HG03469 (cell line): ENCODE data around the gene MASP2.
"Not testable (repeated sequence)": the region's sequence is repeated elsewhere in the genome, so short reads cannot be mapped to it uniquely, and the experiment has no call there.

Experiments
- ATAC-seq: cut with Tn5 transposase; IDR thresholded peaks from one replicate; pipeline ENCODE4 v1.9.1; 2021; ENCODE audit warnings: mild to moderate bottlenecking, moderate library complexity, moderate number of reproducible peaks; ENCODE audit not compliant: unreplicated experiment

MASP2 gene

DNA sequence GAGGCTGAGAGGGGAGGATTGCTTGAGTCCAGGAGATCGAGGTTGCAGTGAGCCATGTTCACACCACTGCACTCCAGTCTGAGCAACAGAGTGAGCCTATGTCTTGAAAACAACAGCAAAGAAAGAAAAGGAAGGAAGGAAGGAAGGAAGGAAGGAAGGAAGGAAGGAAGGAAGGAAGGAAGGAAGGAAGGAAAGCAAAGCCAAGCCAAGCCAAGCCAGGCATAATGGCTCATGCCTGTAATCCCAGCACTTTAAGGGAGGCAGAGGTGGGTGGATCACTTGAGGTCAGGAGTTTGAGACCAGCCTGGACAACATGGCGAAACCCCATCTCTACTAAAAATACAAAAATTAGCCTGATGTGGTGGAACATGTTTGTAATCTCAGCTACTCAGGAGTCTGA lies 55.0 kb downstream of the MASP2 start:
- not testable (repeated sequence) for ATAC-seq

GRCh38 chr1:10990828-10991227 lies 56.2 kb downstream of the MASP2 start:
- ATAC-seq = no peak

DNA sequence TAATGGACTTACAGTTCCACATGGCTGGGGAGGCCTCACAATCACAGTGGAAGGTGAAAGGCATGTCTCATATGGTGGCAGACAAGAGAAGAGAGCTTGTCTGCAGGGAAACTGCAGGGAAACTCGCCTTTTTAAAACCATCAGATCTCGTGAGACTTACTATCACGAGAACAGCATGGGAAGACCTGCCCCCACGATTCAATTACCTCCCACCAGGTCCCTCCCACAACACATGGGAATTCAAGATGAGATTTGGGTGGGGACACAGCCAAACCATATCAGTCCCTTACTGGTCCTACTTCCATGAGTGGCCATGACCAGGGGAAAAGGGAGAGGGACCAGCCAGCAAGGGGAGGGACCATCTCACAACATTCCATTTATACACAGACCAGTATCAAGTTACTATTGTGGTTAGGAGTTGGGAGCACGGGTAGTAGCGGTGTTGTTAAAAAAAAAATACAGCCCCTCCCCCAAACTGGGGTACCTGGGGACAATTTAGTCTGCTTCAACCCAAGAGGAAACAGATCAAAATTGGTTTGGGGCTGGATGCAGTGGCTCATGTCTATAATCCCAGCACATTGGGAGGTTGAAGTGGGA lies 57.0 kb downstream of the MASP2 start:
- ATAC-seq = not testable (repeated sequence)

GRCh38 chr1:10989095-10989494 lies 57.9 kb downstream of the MASP2 start:
- no peak for ATAC-seq

DNA sequence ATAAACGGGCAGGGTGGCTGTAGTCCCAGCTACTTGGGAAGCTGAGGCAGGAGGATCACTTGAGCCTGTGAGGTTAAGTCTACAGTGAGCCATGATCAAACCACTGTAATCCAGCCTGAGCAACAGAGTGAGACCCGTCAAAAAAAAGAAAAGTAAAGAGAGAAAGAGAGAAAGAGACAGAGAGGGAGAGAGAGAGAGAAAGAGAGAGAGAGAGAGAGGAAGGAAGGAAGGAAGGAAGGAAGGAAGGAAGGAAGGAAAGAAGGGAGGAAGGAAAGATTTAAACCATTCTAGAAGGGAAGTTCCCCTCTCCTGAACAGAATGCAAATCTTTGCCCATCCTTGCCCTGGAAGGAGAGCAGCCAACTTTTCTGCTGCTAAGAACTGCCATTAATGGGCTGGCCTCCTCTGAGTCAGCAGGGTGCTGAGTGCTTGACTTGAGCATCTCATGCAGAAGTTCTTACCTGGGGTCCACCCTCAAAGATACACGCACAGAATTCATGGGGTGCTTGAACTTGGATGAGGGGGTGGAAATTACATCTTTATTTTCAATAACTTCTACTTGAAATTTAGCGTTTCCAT lies 59.1 kb downstream of the MASP2 start:
- ATAC-seq = no peak

DNA sequence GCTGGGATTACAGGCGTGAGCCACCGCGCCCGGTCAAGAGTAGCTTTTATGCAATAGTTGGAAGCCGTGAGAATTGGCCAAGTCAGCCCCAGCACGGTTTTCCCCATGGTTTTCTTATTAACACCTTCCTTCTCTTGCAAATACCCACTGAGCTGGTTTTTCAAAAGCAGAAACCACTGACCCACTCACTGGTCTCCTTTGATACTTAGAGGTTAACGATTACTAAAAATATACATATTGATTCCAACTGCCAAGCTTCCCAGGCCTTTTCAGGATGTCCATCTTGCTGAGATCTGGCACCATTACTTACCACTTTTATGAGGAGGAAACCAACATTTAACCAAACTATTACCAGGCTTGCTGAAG lies 60.5 kb downstream of the MASP2 start:
- no peak for ATAC-seq

DNA sequence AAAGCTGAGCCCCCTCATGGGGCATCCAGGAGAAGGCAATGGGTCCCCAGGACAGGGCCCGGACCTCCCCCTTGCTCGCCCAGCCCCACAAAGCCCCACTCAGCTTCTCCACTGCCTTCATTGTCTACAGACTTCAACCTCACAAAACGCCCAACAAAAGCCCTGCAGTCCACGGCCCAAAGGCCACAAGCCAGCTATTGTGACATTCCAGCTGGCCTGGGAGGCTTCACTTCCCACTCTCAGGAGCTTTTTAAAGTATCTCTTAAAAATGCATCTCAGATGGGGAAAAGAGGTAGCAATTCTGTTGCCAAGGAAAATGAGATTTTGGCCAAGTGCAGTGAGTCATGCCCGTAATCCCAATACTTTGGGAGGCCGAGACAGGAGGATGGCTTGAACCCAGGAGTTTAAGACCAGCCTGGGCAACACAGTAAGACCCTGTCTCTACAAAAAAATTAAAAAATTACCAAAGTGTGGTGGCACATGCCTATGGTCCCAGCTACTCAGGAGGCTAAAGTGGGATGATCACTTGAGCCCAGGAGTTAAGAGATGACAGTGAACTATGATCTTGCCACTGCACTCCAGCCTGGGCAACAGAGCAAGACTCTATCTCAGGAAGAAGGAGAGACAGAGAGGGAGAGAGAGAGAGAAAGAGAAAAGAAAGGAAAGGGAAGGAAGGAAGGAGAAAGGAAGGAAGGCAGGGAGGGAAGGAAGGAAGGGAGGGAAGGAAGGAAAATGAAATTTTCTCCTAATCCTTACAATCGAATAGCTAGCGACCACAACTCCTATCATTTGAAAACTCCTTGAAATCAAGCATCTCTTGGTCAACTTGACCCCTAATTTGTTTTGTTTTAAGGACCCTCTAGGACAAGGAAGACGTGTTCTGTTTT lies 66.0 kb downstream of the MASP2 start:
- ATAC-seq = no peak

GRCh38 chr1:10980094-10980577 lies 66.9 kb downstream of the MASP2 start:
- no peak for ATAC-seq

- no peak for ATAC-seq
Measured at GRCh38 chr1:10979483-10979920, 67.5 kb downstream of the MASP2 start.

GRCh38 chr1:10978719-10979118 lies 68.3 kb downstream of the MASP2 start:
- no peak for ATAC-seq
